A673 (cell line): ENCODE results near the gene SMARCC1. TPM values are rescaled to one million over a fixed set of nuclear protein-coding genes. Genes with fewer than 3 reads are reported as not detected.

Experiments
- BruUV-seq: library from RNA; stranded (reverse); fragments of 400-500 nt; replicated peaks from 2 replicates; lab custom pipeline; 2021; lab: Mats Ljungman, UMichigan
- CTCF ChIA-PET: fragments of 300-600 bp; sonication (Branson Sonifier 250); formaldehyde crosslinking; loops from one replicate; lab custom pipeline; 2022; ENCODE audit warnings: antibody characterized with exemption; lab: Charles Lee
- POLR2A ChIA-PET: fragments of 300-600 bp; sonication (Branson Sonifier 250); formaldehyde crosslinking; loops from one replicate; lab custom pipeline; 2022; ENCODE audit warnings: antibody characterized with exemption; ENCODE audit not compliant: low non-redundant PET; lab: Charles Lee
- DNase-seq: peaks from one replicate; pipeline ENCODE4 v3.0.0-alpha.2; 2015; ENCODE audit warnings: low spot score
- H3K27ac ChIP-seq: fragments of 200-600 bp; sonication (generic); 2 replicates; pipeline ENCODE4 v1.5.1; 2016; ENCODE audit warnings: mixed run types, low read depth, mild to moderate bottlenecking, mixed read lengths, antibody characterized with exemption, low read length; ENCODE audit not compliant: poor library complexity, severe bottlenecking
- H3K27me3 ChIP-seq: fragments of 200-600 bp; sonication (generic); replicated peaks from 2 replicates; pipeline ENCODE4 v1.6.1; 2017; ENCODE audit warnings: mixed run types, low read depth, mild to moderate bottlenecking, mixed read lengths, antibody characterized with exemption, low read length; ENCODE audit not compliant: insufficient read depth, poor library complexity
- H3K36me3 ChIP-seq: fragments of 200-600 bp; sonication (generic); 2 replicates; pipeline ENCODE4 v1.6.1; 2016; ENCODE audit warnings: mixed run types, mild to moderate bottlenecking, mixed read lengths, antibody characterized with exemption, low read length; ENCODE audit not compliant: insufficient read depth, poor library complexity, severe bottlenecking
- H3K4me1 ChIP-seq: fragments of 200-600 bp; sonication (generic); 2 replicates; pipeline ENCODE4 v1.6.1; 2017; ENCODE audit warnings: mixed run types, mild to moderate bottlenecking, mixed read lengths, antibody characterized with exemption, low read length; ENCODE audit not compliant: insufficient read depth, poor library complexity, severe bottlenecking
- H3K4me3 ChIP-seq: fragments of 200-600 bp; sonication (generic); 2 replicates; pipeline ENCODE4 v1.5.1; 2016; ENCODE audit warnings: low read depth, mixed run types, mild to moderate bottlenecking, mixed read lengths, low read length; ENCODE audit not compliant: poor library complexity, severe bottlenecking
- H3K9me3 ChIP-seq: fragments of 200-600 bp; sonication (generic); 2 replicates; pipeline ENCODE4 v1.6.1; 2016; ENCODE audit warnings: mixed run types, low read depth, mild to moderate bottlenecking, mixed read lengths, antibody characterized with exemption, low read length; ENCODE audit not compliant: poor library complexity, severe bottlenecking
- CTCF ChIP-seq: fragments of 300-800, 200-600 bp; sonication (generic); conservative IDR thresholded peaks from 2 replicates; pipeline ENCODE4 v1.5.1; 2017; ENCODE audit warnings: low read depth, mild to moderate bottlenecking, antibody characterized with exemption, low read length, moderate library complexity, mixed read lengths
- EZH2 ChIP-seq: fragments of 200-600 bp; sonication (generic); IDR thresholded peaks from 2 replicates; pipeline ENCODE4 v1.6.1; 2017; ENCODE audit warnings: borderline replicate concordance, low read depth, mild to moderate bottlenecking, mixed read lengths, antibody characterized with exemption, low read length; ENCODE audit not compliant: poor library complexity, severe bottlenecking
- intact Hi-C: fragments of 100-400 bp; cut with micrococcal nuclease; formaldehyde crosslinking; loops from one replicate; pipeline ENCODE4 v1.10.0; 2022; ENCODE audit not compliant: unreplicated experiment
- total RNA-seq: library from RNA; stranded (reverse); gene quantifications from 2 replicates; pipeline ENCODE4 v1.2.3, GENCODE V29; 2021

The SMARCC1 gene
- total RNA-seq, 1 experiment from 2014 or later: 126 TPM

- Histone ChIP-seq H3K27ac (peak overlapping the region; percentile 34), H3K4me3 (no peak overlapping the region), H3K9me3 (no peaks in the 10 kb centered on the region), H3K27me3 (no peaks in the 10 kb centered on the region), H3K4me1 (peaks cover 16% of the 10 kb centered on the region), H3K36me3 (peaks cover 74% of the 10 kb centered on the region)
- BruUV-seq: no TSS peak
- DNase-seq: no peak
- POLR2A ChIA-PET: interaction anchor here (0.6 kb wide), 1 partner anchor 17 kb away, joined by 3 read pairs; no protein-coding TSS in a partner anchor
- CTCF ChIA-PET: no interaction called here
- intact Hi-C loops: no loop called here
- TF ChIP-seq CTCF: no peak
- no peak for TF ChIP-seq EZH2
Observed at GRCh38 chr3:47610583-47610982, 171.1 kb downstream of the SMARCC1 start.

- Histone ChIP-seq H3K27me3 (no peaks in the 10 kb centered on the region), H3K27ac (no peak overlapping the region), H3K4me1 (peaks cover 4% of the 10 kb centered on the region), H3K9me3 (no peaks in the 10 kb centered on the region), H3K4me3 (no peak overlapping the region), H3K36me3 (peaks cover 80% of the 10 kb centered on the region)
- ChIA-PET CTCF (interaction anchor here (0.6 kb wide), 1 partner anchor 81 kb away, joined by 3 read pairs; no protein-coding TSS in a partner anchor), POLR2A (no interaction called here)
- DNase-seq: no peak
- BruUV-seq: no TSS peak
- intact Hi-C loops: no loop called here
- no peak for TF ChIP-seq CTCF
Observed at GRCh38 chr3:47607335-47607734, 174.4 kb downstream of the SMARCC1 start.

GRCh38 chr3:47606165-47606564 is 175.5 kb downstream of the SMARCC1 start:
- Histone ChIP-seq H3K4me1 (no peaks in the 10 kb centered on the region), H3K27me3 (no peaks in the 10 kb centered on the region), H3K27ac (no peak overlapping the region), H3K36me3 (peaks cover 75% of the 10 kb centered on the region), H3K9me3 (no peaks in the 10 kb centered on the region), H3K4me3 (no peak overlapping the region)
- ChIA-PET CTCF (no interaction called here), POLR2A (no interaction called here)
- no TSS peak for BruUV-seq
- intact Hi-C loops: no loop called here
- TF ChIP-seq EZH2: no peak
- no peak for TF ChIP-seq CTCF
- no peak for DNase-seq
